HepG2 (cell line): ENCODE data around the gene PGAP1. TPM values are rescaled to one million over a fixed set of nuclear protein-coding genes. Genes with fewer than 3 reads are reported as not detected.

Experiments
- CBX1 ChIP-seq: IDR thresholded peaks from one replicate; pipeline ENCODE4 v1.6.1; 2016; ENCODE audit warnings: antibody characterized with exemption, low read depth
- FIP1L1 ChIP-seq: fragments of 200-400 bp; formaldehyde crosslinking; IDR thresholded peaks from 2 replicates; pipeline ENCODE4 v1.6.1; 2018; ENCODE audit warnings: low read depth, mild to moderate bottlenecking, low read length, moderate library complexity, borderline replicate concordance; ENCODE audit not compliant: insufficient read depth
- FOXA1 ChIP-seq, 2 experiments: fragments of 450-650 bp in 1 of 2; sonication (generic) in 1 of 2; formaldehyde crosslinking in 1 of 2; IDR thresholded peaks; 2 replicates each; pipeline versions ENCODE4 v1.4.0 to v1.6.1; 2016 to 2020; ENCODE audit warnings: missing genetic modification reagents in 1 of 2
- FOXC1 ChIP-seq: sonication (generic); formaldehyde crosslinking; IDR thresholded peaks from 2 replicates; pipeline ENCODE4 v1.8.0; 2022; ENCODE audit warnings: mild to moderate bottlenecking, missing genetic modification reagents, borderline replicate concordance
- KLF12 ChIP-seq: sonication (generic); formaldehyde crosslinking; IDR thresholded peaks from 2 replicates; pipeline ENCODE4 v1.4.0; 2020; ENCODE audit warnings: missing genetic modification reagents, borderline replicate concordance
- NR1H2 ChIP-seq: sonication (generic); formaldehyde crosslinking; IDR thresholded peaks from 2 replicates; pipeline ENCODE4 v1.8.1; 2022; ENCODE audit warnings: low read depth, missing genetic modification reagents, borderline replicate concordance
- NR2F1 ChIP-seq, 2 experiments: fragments of 450-650 bp in 1 of 2; formaldehyde crosslinking in 1 of 2; IDR thresholded peaks; 2 replicates each; pipeline versions ENCODE4 v1.5.0 to v1.6.1; 2016 to 2020; ENCODE audit warnings: mild to moderate bottlenecking in 1 of 2, missing compliant biosample characterization in 1 of 2, missing genetic modification reagents in 1 of 2, moderate library complexity in 1 of 2
- PHF5A ChIP-seq: IDR thresholded peaks from one replicate; pipeline ENCODE4 v1.6.1; 2018; ENCODE audit warnings: low read depth, missing genetic modification reagents; ENCODE audit not compliant: unreplicated experiment
- TSC22D2 ChIP-seq: sonication (generic); formaldehyde crosslinking; IDR thresholded peaks from 2 replicates; pipeline ENCODE4 v1.5.1; 2020; ENCODE audit warnings: missing genetic modification reagents, mild to moderate bottlenecking, borderline replicate concordance
- ZFX ChIP-seq: sonication (generic); formaldehyde crosslinking; IDR thresholded peaks from 2 replicates; pipeline ENCODE4 v1.4.0; 2020; ENCODE audit warnings: mild to moderate bottlenecking, low read depth, missing genetic modification reagents, moderate library complexity
- ZNF253 ChIP-seq: sonication (generic); formaldehyde crosslinking; IDR thresholded peaks from 2 replicates; pipeline ENCODE4 v1.8.0; 2022; ENCODE audit warnings: mild to moderate bottlenecking, missing genetic modification reagents, borderline replicate concordance
- ZNF383 ChIP-seq: sonication (generic); formaldehyde crosslinking; IDR thresholded peaks from 2 replicates; pipeline ENCODE4 v1.4.0; 2020; ENCODE audit warnings: missing genetic modification reagents, mild to moderate bottlenecking, borderline replicate concordance
- ZNF724P ChIP-seq: sonication (generic); formaldehyde crosslinking; IDR thresholded peaks from 2 replicates; pipeline ENCODE4 v1.8.0; 2022; ENCODE audit warnings: missing genetic modification reagents, borderline replicate concordance
- ZNF850 ChIP-seq: sonication (generic); formaldehyde crosslinking; conservative IDR thresholded peaks from 2 replicates; pipeline ENCODE4 v1.9.0; 2021; ENCODE audit warnings: mild to moderate bottlenecking, missing genetic modification reagents
- ZSCAN29 ChIP-seq: sonication (generic); formaldehyde crosslinking; conservative IDR thresholded peaks from 2 replicates; pipeline ENCODE4 v1.4.0; 2020; ENCODE audit warnings: mild to moderate bottlenecking, missing genetic modification reagents
- ZSCAN31 ChIP-seq: sonication (generic); formaldehyde crosslinking; IDR thresholded peaks from 2 replicates; pipeline ENCODE4 v1.5.0; 2020; ENCODE audit warnings: low read depth, mild to moderate bottlenecking, missing genetic modification reagents
- polyA plus RNA-seq, 8 experiments: library from polyadenylated mRNA; depleted of rRNA in 3 of 8; stranded (reverse) in 7 of 8; unstranded in 1 of 8; fragments of >200 nt; fragmentation: Illumina TruSeq in 4 of 8; extraction: Trizol in 4 of 8; gene quantifications; 2 replicates each; pipeline versions ENCODE4 v1.2.1 to v1.2.3, GENCODE V29; 2011 to 2016; ENCODE audit warnings: low read depth in 4 of 8, missing spikeins in 1 of 8, mixed read lengths in 1 of 8; ENCODE audit not compliant: insufficient read depth in 1 of 8
- total RNA-seq, 5 experiments: library from RNA; depleted of rRNA; stranded (reverse); fragments of >200 nt; fragmentation: Illumina TruSeq; extraction: Trizol; gene quantifications; 2 replicates each; pipeline ENCODE4 v1.2.3, GENCODE V29; 2016; ENCODE audit warnings: low read depth in 1 of 5
- TF ChIP-seq, protein P1 (sequence below), 2 experiments: sonication (generic) in 1 of 2; formaldehyde crosslinking in 1 of 2; IDR thresholded peaks; 2 replicates each; pipeline versions ENCODE4 v1.4.0 to v1.6.1; 2018 to 2020; ENCODE audit warnings: missing genetic modification reagents in 2 of 2, borderline replicate concordance in 1 of 2, low read depth in 1 of 2, mild to moderate bottlenecking in 1 of 2, missing biosample characterization in 1 of 2
- TF ChIP-seq, protein P2 (sequence below): IDR thresholded peaks from 2 replicates; pipeline ENCODE4 v1.6.1; 2012; ENCODE audit warnings: low read length, improper control_type of control experiment
- TF ChIP-seq, protein P3 (sequence below): sonication (generic); formaldehyde crosslinking; IDR thresholded peaks from 2 replicates; pipeline ENCODE4 v1.5.0; 2020; ENCODE audit warnings: mild to moderate bottlenecking, missing genetic modification reagents

Gene PGAP1
- total and polyA plus RNA-seq, 2 of the 13 experiments (the other 11 are each of a cell fraction or from before 2014, with no cell fraction given), result 4.1 to 6.4 TPM

DNA sequence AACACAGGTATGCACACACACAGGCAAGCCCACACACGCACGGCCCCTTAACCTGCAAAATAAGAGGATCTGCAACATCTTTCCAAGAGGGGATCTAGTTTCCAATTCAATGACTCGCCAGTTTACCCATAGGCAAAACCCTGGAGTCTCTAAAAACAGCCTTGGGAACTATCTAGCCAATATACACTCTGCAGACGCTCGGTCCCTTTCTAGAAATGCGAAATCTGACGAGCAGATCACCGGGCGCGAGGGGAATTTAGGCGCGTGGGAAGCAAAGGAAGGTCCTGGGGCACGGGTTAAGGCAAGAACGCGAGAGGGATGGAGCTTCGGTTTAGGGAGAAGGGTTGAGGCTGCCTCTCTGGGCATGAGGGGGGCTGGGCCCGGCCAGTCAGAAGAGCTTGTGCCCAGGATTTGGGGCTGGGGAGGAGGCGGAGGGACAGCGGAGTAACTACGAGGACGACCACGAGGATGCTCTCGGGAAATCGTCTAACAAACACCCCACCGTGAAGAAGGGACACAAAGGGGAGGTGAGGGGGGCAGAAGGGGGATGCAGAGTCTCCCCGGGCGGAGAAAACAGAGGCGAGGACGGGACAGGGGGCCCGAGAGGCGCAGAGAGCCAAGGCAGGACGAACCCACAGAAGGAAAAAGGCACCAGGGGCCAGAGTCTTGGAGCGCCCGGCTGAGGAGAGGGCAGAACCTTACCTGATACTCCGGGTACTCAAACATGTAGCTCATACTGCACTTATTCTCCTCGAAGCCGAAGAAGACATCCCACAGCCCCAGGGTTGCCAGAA is 542 bp downstream of the PGAP1 start (continued):
- TF ChIP-seq NR2F1 (CRISPR knock-in tag; IDR thresholded peaks at IDR 0.05) (no peak), KLF12 (CRISPR knock-in tag) (0 out of 2 replicates have a peak, but pooled peaks have one; percentile 40), ZSCAN31 (CRISPR knock-in tag) (no peak), FOXA1 (IDR thresholded peaks at IDR 0.05) (no peak), FOXA1 (CRISPR knock-in tag; IDR thresholded peaks at IDR 0.05) (no peak), ZNF253 (CRISPR knock-in tag) (no peak), CBX1 (no peak), NR1H2 (no peak), ZNF383 (CRISPR knock-in tag) (0 out of 2 replicates have a peak, but pooled peaks have one; percentile 7), TSC22D2 (CRISPR knock-in tag) (no peak), ZSCAN29 (CRISPR knock-in tag) (no peak), FIP1L1 (no peak), PHF5A (CRISPR knock-in tag) (no peak), ZNF850 (CRISPR knock-in tag) (no peak), ZNF724P (CRISPR knock-in tag) (no peak), FOXC1 (CRISPR knock-in tag) (peak; percentile 76; the same call in 1 of the 2 replicates), ZFX (CRISPR knock-in tag) (no peak)
- TF ChIP-seq, protein P1, sequence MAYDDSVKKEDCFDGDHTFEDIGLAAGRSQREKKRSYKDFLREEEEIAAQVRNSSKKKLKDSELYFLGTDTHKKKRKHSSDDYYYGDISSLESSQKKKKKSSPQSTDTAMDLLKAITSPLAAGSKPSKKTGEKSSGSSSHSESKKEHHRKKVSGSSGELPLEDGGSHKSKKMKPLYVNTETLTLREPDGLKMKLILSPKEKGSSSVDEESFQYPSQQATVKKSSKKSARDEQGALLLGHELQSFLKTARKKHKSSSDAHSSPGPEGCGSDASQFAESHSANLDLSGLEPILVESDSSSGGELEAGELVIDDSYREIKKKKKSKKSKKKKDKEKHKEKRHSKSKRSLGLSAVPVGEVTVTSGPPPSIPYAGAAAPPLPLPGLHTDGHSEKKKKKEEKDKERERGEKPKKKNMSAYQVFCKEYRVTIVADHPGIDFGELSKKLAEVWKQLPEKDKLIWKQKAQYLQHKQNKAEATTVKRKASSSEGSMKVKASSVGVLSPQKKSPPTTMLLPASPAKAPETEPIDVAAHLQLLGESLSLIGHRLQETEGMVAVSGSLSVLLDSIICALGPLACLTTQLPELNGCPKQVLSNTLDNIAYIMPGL (CRISPR knock-in tag; IDR thresholded peaks at IDR 0.05; ENCODE audit: borderline replicate concordance in 1 of 2, low read depth in 1 of 2), result no peak
- TF ChIP-seq, protein P2, sequence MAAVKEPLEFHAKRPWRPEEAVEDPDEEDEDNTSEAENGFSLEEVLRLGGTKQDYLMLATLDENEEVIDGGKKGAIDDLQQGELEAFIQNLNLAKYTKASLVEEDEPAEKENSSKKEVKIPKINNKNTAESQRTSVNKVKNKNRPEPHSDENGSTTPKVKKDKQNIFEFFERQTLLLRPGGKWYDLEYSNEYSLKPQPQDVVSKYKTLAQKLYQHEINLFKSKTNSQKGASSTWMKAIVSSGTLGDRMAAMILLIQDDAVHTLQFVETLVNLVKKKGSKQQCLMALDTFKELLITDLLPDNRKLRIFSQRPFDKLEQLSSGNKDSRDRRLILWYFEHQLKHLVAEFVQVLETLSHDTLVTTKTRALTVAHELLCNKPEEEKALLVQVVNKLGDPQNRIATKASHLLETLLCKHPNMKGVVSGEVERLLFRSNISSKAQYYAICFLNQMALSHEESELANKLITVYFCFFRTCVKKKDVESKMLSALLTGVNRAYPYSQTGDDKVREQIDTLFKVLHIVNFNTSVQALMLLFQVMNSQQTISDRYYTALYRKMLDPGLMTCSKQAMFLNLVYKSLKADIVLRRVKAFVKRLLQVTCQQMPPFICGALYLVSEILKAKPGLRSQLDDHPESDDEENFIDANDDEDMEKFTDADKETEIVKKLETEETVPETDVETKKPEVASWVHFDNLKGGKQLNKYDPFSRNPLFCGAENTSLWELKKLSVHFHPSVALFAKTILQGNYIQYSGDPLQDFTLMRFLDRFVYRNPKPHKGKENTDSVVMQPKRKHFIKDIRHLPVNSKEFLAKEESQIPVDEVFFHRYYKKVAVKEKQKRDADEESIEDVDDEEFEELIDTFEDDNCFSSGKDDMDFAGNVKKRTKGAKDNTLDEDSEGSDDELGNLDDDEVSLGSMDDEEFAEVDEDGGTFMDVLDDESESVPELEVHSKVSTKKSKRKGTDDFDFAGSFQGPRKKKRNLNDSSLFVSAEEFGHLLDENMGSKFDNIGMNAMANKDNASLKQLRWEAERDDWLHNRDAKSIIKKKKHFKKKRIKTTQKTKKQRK, result no peak
- TF ChIP-seq, protein P3, sequence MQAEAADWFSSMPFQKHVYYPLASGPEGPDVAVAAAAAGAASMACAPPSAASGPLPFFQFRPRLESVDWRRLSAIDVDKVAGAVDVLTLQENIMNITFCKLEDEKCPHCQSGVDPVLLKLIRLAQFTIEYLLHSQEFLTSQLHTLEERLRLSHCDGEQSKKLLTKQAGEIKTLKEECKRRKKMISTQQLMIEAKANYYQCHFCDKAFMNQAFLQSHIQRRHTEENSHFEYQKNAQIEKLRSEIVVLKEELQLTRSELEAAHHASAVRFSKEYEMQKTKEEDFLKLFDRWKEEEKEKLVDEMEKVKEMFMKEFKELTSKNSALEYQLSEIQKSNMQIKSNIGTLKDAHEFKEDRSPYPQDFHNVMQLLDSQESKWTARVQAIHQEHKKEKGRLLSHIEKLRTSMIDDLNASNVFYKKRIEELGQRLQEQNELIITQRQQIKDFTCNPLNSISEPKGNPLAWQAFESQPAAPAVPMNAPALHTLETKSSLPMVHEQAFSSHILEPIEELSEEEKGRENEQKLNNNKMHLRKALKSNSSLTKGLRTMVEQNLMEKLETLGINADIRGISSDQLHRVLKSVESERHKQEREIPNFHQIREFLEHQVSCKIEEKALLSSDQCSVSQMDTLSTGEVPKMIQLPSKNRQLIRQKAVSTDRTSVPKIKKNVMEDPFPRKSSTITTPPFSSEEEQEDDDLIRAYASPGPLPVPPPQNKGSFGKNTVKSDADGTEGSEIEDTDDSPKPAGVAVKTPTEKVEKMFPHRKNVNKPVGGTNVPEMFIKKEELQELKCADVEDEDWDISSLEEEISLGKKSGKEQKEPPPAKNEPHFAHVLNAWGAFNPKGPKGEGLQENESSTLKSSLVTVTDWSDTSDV (CRISPR knock-in tag), result no peak
